ENCODE measurements around the gene NOS1AP. TPM values are rescaled to one million over a fixed set of nuclear protein-coding genes. Genes with fewer than 3 reads are reported as not detected.

NOS1AP gene
- total and polyA plus RNA-seq, 7 experiments from 2014 or later, result 0.08 to 0.15 TPM; not detected in 5

DNA sequence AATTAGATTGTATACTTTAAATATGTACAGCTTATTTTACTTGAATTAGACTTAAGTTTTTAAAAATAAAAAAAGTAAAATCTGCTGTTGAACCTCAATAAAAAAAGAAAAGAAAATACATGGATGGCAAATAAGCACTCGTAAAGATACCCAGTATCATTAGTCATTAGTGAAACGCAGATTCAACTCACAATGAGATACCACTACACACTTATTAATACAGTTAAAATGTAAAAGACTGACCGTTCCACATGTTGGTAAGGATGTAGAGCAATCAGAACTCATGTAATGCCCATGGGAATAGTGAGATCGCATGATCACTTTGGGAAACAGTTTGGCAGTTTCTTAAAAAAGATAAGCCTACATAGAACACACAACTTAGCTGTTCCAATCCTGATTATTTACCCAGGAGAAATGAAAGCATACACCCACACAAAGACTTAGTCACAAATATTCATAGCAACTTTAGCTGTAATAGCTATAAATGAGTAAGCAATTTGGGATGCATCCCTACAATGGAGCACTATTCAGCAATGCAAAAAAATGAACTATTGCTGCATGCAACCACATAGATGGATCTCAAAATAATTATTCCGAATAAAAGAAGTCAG is 335.2 kb downstream of the NOS1AP start:
- Mint-ChIP-seq H3K27me3 (peaks cover 6 to 17% (median 10%) of the 10 kb centered on the region in 5 donors), H3K36me3 (no peaks in the 10 kb centered on the region), H3K9me3 (peaks cover 0 to 1% (median 0%) of the 10 kb centered on the region in 11 donors), H3K27ac (no peak overlapping the region), H3K4me3 (peak overlapping the region in 1 of 10 donors; percentile 43), H3K4me1 (peaks cover 0 to 14% (median 0%) of the 10 kb centered on the region in 7 donors)
- no peak overlapping the region for H3K4me3 ChIP-seq (ENCODE audit: low read length)
- ATAC-seq (no peak), DNase-seq (no peak)
- no peaks in the 10 kb centered on the region for H3K36me3 ChIP-seq (ENCODE audit: control insufficient read depth in 2 of 3, insufficient read depth in 3 of 3, low read length in 3 of 3)
- no peaks in the 10 kb centered on the region for H3K4me1 ChIP-seq (ENCODE audit: control insufficient read depth in 2 of 2, insufficient read depth in 2 of 2, low read length in 2 of 2)
- ChIA-PET POLR2A (no interaction called here), CTCF (no interaction called here)
- intact Hi-C loops (cut with micrococcal nuclease), result no loop called here
- H3K27ac ChIP-seq (ENCODE audit: low read depth, low read length), result no peak overlapping the region
- H3K27me3 ChIP-seq (ENCODE audit: control insufficient read depth in 2 of 2, insufficient read depth in 2 of 2, low read length in 2 of 2), result peaks cover 0 to 3% of the 10 kb centered on the region in 2 donors
- H3K9me3 ChIP-seq (ENCODE audit: control insufficient read depth in 2 of 3, low read length in 3 of 3), result no peaks in the 10 kb centered on the region

DNA sequence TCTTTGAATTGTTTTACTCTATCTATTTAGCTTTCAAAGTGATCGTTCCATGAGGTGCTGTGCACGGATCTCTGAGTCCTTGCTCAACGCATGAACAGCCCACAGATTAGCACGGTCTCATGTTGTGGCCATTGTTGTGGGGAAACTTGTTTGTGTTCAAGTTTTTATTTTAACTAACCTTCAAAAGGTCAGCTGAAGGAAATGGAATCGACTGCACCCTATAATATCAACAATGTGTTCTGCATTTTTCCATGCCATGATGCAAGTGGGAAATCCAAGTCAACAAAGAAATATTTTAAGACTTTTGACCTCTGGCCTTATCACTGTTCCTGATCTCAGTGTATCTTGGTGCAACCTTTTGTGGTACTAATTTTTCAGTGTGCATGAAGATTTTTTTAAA is 336.3 kb downstream of the NOS1AP start:
- no peak overlapping the region for H3K27ac ChIP-seq (ENCODE audit: low read depth, low read length)
- H3K9me3 ChIP-seq (ENCODE audit: control insufficient read depth in 2 of 3, low read length in 3 of 3), result no peaks in the 10 kb centered on the region
- intact Hi-C loops (cut with micrococcal nuclease), result no loop called here
- no peaks in the 10 kb centered on the region for H3K4me1 ChIP-seq (ENCODE audit: control insufficient read depth in 2 of 2, insufficient read depth in 2 of 2, low read length in 2 of 2)
- no peaks in the 10 kb centered on the region for H3K36me3 ChIP-seq (ENCODE audit: control insufficient read depth in 2 of 3, insufficient read depth in 3 of 3, low read length in 3 of 3)
- DNase-seq (no peak), ATAC-seq (no peak)
- Mint-ChIP-seq H3K27me3 (peaks cover 3 to 20% (median 8%) of the 10 kb centered on the region in 5 donors), H3K4me1 (peaks cover 0 to 8% (median 0%) of the 10 kb centered on the region in 7 donors), H3K36me3 (no peaks in the 10 kb centered on the region), H3K27ac (no peak overlapping the region), H3K9me3 (peaks cover 0 to 1% (median 0%) of the 10 kb centered on the region in 11 donors), H3K4me3 (peak overlapping the region in 1 of 10 donors; percentile 10)
- no peak overlapping the region for H3K4me3 ChIP-seq (ENCODE audit: low read length)
- CTCF ChIA-PET, result no interaction called here
- H3K27me3 ChIP-seq (ENCODE audit: control insufficient read depth in 2 of 2, insufficient read depth in 2 of 2, low read length in 2 of 2), result peaks cover 0 to 3% of the 10 kb centered on the region in 2 donors
- POLR2A ChIA-PET, result no interaction called here

DNA sequence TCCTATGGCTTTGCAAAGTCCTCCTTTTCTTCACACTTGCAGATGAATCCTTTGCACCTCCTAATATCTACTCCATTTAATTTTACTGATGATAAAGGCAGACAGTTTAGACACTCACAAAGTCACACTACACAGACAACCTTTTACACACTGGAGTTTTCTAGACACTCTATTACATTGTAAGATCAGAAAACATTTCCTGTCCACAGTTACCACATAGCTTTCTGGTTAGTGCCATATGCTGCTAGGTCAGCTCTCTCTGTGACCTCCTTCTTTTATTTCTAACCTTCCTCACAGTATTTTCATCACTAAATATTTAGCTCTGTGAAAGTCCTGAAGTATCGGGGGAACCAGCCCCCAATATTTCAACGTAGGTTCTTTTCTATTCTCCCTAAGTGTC is 337.3 kb downstream of the NOS1AP start:
- H3K27ac Mint-ChIP-seq, result no peak overlapping the region

DNA sequence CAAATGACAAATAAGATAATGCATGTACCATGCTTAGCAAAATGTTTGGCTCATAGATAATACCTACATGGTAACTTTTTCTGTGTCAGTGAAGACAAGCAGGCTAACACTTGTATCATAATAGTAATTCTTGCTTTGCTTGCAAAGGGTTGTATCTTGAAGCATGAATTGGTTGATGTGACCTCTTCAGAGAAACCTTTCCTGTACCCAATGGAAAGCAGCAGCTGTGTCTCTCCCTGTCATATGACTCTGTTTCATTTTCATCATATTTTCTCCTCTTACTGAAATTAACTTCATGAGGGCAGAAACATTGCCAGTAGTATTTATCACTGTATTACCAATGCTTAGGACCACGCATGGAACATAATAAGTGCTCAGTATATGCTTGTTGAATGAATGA is 338.0 kb downstream of the NOS1AP start:
- H3K4me1 ChIP-seq (ENCODE audit: control insufficient read depth in 2 of 2, insufficient read depth in 2 of 2, low read length in 2 of 2), result no peaks in the 10 kb centered on the region
- POLR2A ChIA-PET, result interaction anchor here (0.6 kb wide), 1 partner anchor 81 kb away, joined by 3 read pairs; no protein-coding TSS in a partner anchor
- DNase-seq (no peak), ATAC-seq (no peak)
- H3K4me3 Mint-ChIP-seq, result peak overlapping the region in 1 of 10 donors; percentile 61
- H3K36me3 ChIP-seq (ENCODE audit: control insufficient read depth in 2 of 3, insufficient read depth in 3 of 3, low read length in 3 of 3), result no peaks in the 10 kb centered on the region
- H3K9me3 ChIP-seq (ENCODE audit: control insufficient read depth in 2 of 3, low read length in 3 of 3), result no peaks in the 10 kb centered on the region
- intact Hi-C loops (cut with micrococcal nuclease), result no loop called here
- H3K36me3 Mint-ChIP-seq, result no peaks in the 10 kb centered on the region
- H3K4me1 Mint-ChIP-seq, result peaks cover 0 to 6% (median 0%) of the 10 kb centered on the region in 7 donors
- H3K27me3 Mint-ChIP-seq, result peaks cover 0 to 20% (median 12%) of the 10 kb centered on the region in 5 donors
- H3K27ac Mint-ChIP-seq, result no peak overlapping the region
- peaks cover 0 to 1% (median 0%) of the 10 kb centered on the region in 11 donors for H3K9me3 Mint-ChIP-seq
- H3K4me3 ChIP-seq (ENCODE audit: low read length), result no peak overlapping the region
- CTCF ChIA-PET, result no interaction called here
- no peak overlapping the region for H3K27ac ChIP-seq (ENCODE audit: low read depth, low read length)
- H3K27me3 ChIP-seq (ENCODE audit: control insufficient read depth in 2 of 2, insufficient read depth in 2 of 2, low read length in 2 of 2), result no peaks in the 10 kb centered on the region

More for the DNA sequence above, 337.3 kb downstream of the NOS1AP start:
- intact Hi-C loops (cut with micrococcal nuclease), result no loop called here
- ChIA-PET CTCF (no interaction called here), POLR2A (no interaction called here)
- DNase-seq (no peak), ATAC-seq (no peak)
- H3K4me3 ChIP-seq (ENCODE audit: low read length), result no peak overlapping the region
- Mint-ChIP-seq H3K27me3 (peaks cover 0 to 23% (median 10%) of the 10 kb centered on the region in 5 donors), H3K4me3 (peak overlapping the region in 1 of 10 donors; percentile 73), H3K4me1 (peaks cover 0 to 6% (median 0%) of the 10 kb centered on the region in 7 donors), H3K36me3 (no peaks in the 10 kb centered on the region), H3K9me3 (peaks cover 0 to 1% (median 0%) of the 10 kb centered on the region in 11 donors)
- H3K4me1 ChIP-seq (ENCODE audit: control insufficient read depth in 2 of 2, insufficient read depth in 2 of 2, low read length in 2 of 2), result no peaks in the 10 kb centered on the region
- H3K27ac ChIP-seq (ENCODE audit: low read depth, low read length), result no peak overlapping the region
- H3K36me3 ChIP-seq (ENCODE audit: control insufficient read depth in 2 of 3, insufficient read depth in 3 of 3, low read length in 3 of 3), result no peaks in the 10 kb centered on the region
- H3K9me3 ChIP-seq (ENCODE audit: control insufficient read depth in 2 of 3, low read length in 3 of 3), result no peaks in the 10 kb centered on the region
- no peaks in the 10 kb centered on the region for H3K27me3 ChIP-seq (ENCODE audit: control insufficient read depth in 2 of 2, insufficient read depth in 2 of 2, low read length in 2 of 2)

DNA sequence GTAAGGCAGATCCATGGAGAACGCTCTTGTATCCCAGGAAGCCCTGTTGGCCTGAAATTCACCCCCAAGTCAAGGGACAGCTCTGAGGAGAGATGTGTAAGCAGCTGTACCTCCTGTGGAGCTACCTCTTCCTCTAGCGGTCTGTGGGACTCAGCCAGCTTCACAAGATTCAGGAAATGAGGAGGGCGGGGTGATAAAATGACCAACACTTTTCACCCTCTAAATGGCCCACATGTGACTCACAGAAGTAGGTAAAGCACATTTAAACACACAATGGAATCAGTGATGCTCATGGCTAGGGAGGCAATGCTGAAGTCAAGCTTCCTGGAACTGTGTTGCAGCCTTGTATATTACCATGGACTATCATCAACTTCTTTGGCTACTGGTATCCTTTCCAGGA is 342.5 kb downstream of the NOS1AP start, which contains the start of gene SH2D1B:
SH2D1B (minus strand) TSS at position 135 of the 400 bp plus-strand sequence; CDS start at position 15, 120 bp downstream.
- no peak within 1 kb of the TSS for H3K27ac Mint-ChIP-seq
- Histone ChIP-seq H3K27ac (ENCODE audit: low read depth, low read length) (no peak within 1 kb of the TSS), H3K4me3 (ENCODE audit: low read length) (no peak within 1 kb of the TSS), H3K27me3 (ENCODE audit: control insufficient read depth in 2 of 2, insufficient read depth in 2 of 2, low read length in 2 of 2) (no peaks in the 10 kb centered on the region), H3K4me1 (ENCODE audit: control insufficient read depth in 2 of 2, insufficient read depth in 2 of 2, low read length in 2 of 2) (no peaks in the 10 kb centered on the region), H3K9me3 (ENCODE audit: control insufficient read depth in 2 of 3, low read length in 3 of 3) (no peaks in the 10 kb centered on the region), H3K36me3 (ENCODE audit: control insufficient read depth in 2 of 3, insufficient read depth in 3 of 3, low read length in 3 of 3) (no peaks in the 10 kb centered on the region)
- H3K4me3 Mint-ChIP-seq, result peak within 1 kb of the TSS in 2 of 10 donors; percentile 36 to 83
- peaks cover 0 to 1% (median 0%) of the 10 kb centered on the region in 11 donors for H3K9me3 Mint-ChIP-seq
- no peaks in the 10 kb centered on the region for H3K36me3 Mint-ChIP-seq
- H3K4me1 Mint-ChIP-seq, result no peaks in the 10 kb centered on the region
- DNase-seq, result no peak
- intact Hi-C loops (cut with micrococcal nuclease), result no loop called here
- peaks cover 7 to 30% (median 26%) of the 10 kb centered on the region in 5 donors for H3K27me3 Mint-ChIP-seq
- CTCF ChIA-PET, result no interaction called here
- POLR2A ChIA-PET, result no interaction called here
- peak; percentile 62 for ATAC-seq

DNA sequence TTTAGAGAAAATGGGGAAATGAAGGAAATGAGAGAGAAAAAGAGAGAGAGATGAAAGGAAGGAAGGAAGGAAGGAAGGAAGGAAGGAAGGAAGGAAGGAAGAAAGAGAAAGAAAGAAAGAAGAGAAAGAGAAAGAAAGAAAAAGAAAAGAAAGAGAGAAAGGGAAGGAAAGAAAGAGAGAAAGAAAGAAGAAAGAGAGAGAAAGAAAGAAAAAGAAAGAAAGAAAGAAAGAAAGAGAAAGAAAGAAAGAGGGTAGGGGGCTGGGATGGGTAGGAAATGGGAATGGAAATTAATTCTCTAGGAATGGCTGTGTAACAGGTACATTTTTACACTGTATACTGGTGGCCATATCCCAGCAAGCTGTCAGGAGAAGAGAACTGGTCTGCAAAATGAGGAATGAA is 346.7 kb downstream of the NOS1AP start:
- Mint-ChIP-seq H3K4me3 (no peak overlapping the region), H3K9me3 (no peaks in the 10 kb centered on the region), H3K4me1 (peaks cover 0 to 3% (median 0%) of the 10 kb centered on the region in 7 donors), H3K27ac (no peak overlapping the region), H3K27me3 (peaks cover 12 to 51% (median 35%) of the 10 kb centered on the region in 5 donors), H3K36me3 (peaks cover 0 to 4% (median 0%) of the 10 kb centered on the region in 5 donors)
- Histone ChIP-seq H3K4me1 (ENCODE audit: control insufficient read depth in 2 of 2, insufficient read depth in 2 of 2, low read length in 2 of 2) (no peaks in the 10 kb centered on the region), H3K4me3 (ENCODE audit: low read length) (no peak overlapping the region), H3K27me3 (ENCODE audit: control insufficient read depth in 2 of 2, insufficient read depth in 2 of 2, low read length in 2 of 2) (no peaks in the 10 kb centered on the region), H3K36me3 (ENCODE audit: control insufficient read depth in 2 of 3, insufficient read depth in 3 of 3, low read length in 3 of 3) (no peaks in the 10 kb centered on the region), H3K27ac (ENCODE audit: low read depth, low read length) (no peak overlapping the region), H3K9me3 (ENCODE audit: control insufficient read depth in 2 of 3, low read length in 3 of 3) (no peaks in the 10 kb centered on the region)
- no peak for ATAC-seq
- DNase-seq, result no peak
- POLR2A ChIA-PET, result no interaction called here
- CTCF ChIA-PET, result no interaction called here
- intact Hi-C loops (cut with micrococcal nuclease), result no loop called here

DNA sequence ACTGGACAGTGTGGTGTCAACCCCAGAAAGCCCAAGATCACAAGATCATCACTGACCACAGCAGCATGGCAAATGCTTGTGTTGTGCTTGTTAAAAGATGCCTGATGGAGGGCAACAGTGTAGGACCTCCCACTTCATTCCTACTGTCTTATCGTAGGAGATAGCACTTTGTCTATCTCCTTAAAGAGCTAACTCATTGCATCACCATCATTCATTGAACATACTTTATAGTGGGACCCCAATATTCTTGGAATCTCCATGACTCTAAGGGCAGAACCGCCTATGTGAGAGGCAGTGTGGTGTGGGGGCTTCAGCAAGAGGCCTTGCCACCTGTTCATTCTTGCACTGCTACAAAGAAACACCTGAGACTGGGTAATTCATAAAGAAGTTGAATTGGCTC is 347.4 kb downstream of the NOS1AP start:
- Histone ChIP-seq H3K27me3 (ENCODE audit: control insufficient read depth in 2 of 2, insufficient read depth in 2 of 2, low read length in 2 of 2) (no peaks in the 10 kb centered on the region), H3K4me1 (ENCODE audit: control insufficient read depth in 2 of 2, insufficient read depth in 2 of 2, low read length in 2 of 2) (no peaks in the 10 kb centered on the region), H3K4me3 (ENCODE audit: low read length) (no peak overlapping the region), H3K27ac (ENCODE audit: low read depth, low read length) (no peak overlapping the region), H3K9me3 (ENCODE audit: control insufficient read depth in 2 of 3, low read length in 3 of 3) (no peaks in the 10 kb centered on the region), H3K36me3 (ENCODE audit: control insufficient read depth in 2 of 3, insufficient read depth in 3 of 3, low read length in 3 of 3) (no peaks in the 10 kb centered on the region)
- no peak for ATAC-seq
- Mint-ChIP-seq H3K4me1 (peaks cover 0 to 3% (median 0%) of the 10 kb centered on the region in 7 donors), H3K36me3 (peaks cover 0 to 4% (median 0%) of the 10 kb centered on the region in 5 donors), H3K4me3 (no peak overlapping the region), H3K27me3 (peaks cover 12 to 50% (median 30%) of the 10 kb centered on the region in 5 donors), H3K9me3 (peaks cover 0 to 1% (median 0%) of the 10 kb centered on the region in 11 donors), H3K27ac (no peak overlapping the region)
- ChIA-PET POLR2A (no interaction called here), CTCF (no interaction called here)
- intact Hi-C loops (cut with micrococcal nuclease), result no loop called here
- no peak for DNase-seq

All from naive thymus-derived CD4-positive, alpha-beta T cell (primary cell).